ENCODE measurements around the gene PDIA5. TPM values are rescaled to one million over a fixed set of nuclear protein-coding genes. Genes with fewer than 3 reads are reported as not detected.

The PDIA5 gene
- total and polyA plus RNA-seq, 4 donors = 15.5 to 38.6 (median 30.7) TPM

- Histone ChIP-seq H3K27me3 (ENCODE audit: control insufficient read depth in 3 of 3, insufficient read depth in 3 of 3, low read length in 2 of 3) (no peaks in the 10 kb centered on the region), H3K9me3 (ENCODE audit: control insufficient read depth in 4 of 4, insufficient read depth in 3 of 4, low read length in 3 of 4) (no peaks in the 10 kb centered on the region), H3K4me1 (ENCODE audit: control insufficient read depth in 5 of 5, insufficient read depth in 5 of 5, low read length in 5 of 5) (peaks cover 0 to 4% (median 0%) of the 10 kb centered on the region in 5 donors), H3K4me3 (no peak overlapping the region), H3K9ac (ENCODE audit: insufficient read depth in 1 of 2, low read length in 2 of 2) (no peak overlapping the region), H3K27ac (ENCODE audit: low read depth in 1 of 2, low read length in 1 of 2) (no peak overlapping the region), H3K36me3 (ENCODE audit: control insufficient read depth in 4 of 4, insufficient read depth in 4 of 4, low read length in 4 of 4) (peaks cover 0 to 4% (median 3%) of the 10 kb centered on the region in 4 donors)
- WGBS, 2 donors = 75 to 87% methylated on average over 5 of the region's 5 CpGs
- no peak for ATAC-seq (ENCODE audit: insufficient read depth, low FRiP score)
- peak in 2 of 3 donors; percentile 30 to 35 for DNase-seq
- TF ChIP-seq CTCF (IDR thresholded peaks at IDR 0.05; ENCODE audit: control extremely low read depth, extremely low read depth) = no peak
Measured at GRCh38 chr3:123169492-123169929, 102.7 kb downstream of the PDIA5 start.

- no peak overlapping the region for H3K27ac ChIP-seq (ENCODE audit: low read depth in 1 of 2, low read length in 1 of 2)
- no peaks in the 10 kb centered on the region for H3K27me3 ChIP-seq (ENCODE audit: control insufficient read depth in 3 of 3, insufficient read depth in 3 of 3, low read length in 2 of 3)
- peaks cover 0 to 4% (median 0%) of the 10 kb centered on the region in 5 donors for H3K4me1 ChIP-seq (ENCODE audit: control insufficient read depth in 5 of 5, insufficient read depth in 5 of 5, low read length in 5 of 5)
- 45 to 73% methylated on average over 2 of the region's 2 CpGs for WGBS, 2 donors
- no peaks in the 10 kb centered on the region for H3K9me3 ChIP-seq (ENCODE audit: control insufficient read depth in 4 of 4, insufficient read depth in 3 of 4, low read length in 3 of 4)
- ATAC-seq (ENCODE audit: insufficient read depth, low FRiP score) (no peak), DNase-seq (no peak)
- TF ChIP-seq CTCF (IDR thresholded peaks at IDR 0.05; ENCODE audit: control extremely low read depth, extremely low read depth) = no peak
- no peak overlapping the region for H3K9ac ChIP-seq (ENCODE audit: insufficient read depth in 1 of 2, low read length in 2 of 2)
- H3K4me3 ChIP-seq = no peak overlapping the region
- H3K36me3 ChIP-seq (ENCODE audit: control insufficient read depth in 4 of 4, insufficient read depth in 4 of 4, low read length in 4 of 4) = peaks cover 0 to 4% (median under 1%) of the 10 kb centered on the region in 4 donors
Measured at GRCh38 chr3:123169930-123170329, 103.1 kb downstream of the PDIA5 start.

GRCh38 chr3:123180791-123181190 lies 114.0 kb downstream of the PDIA5 start:
- ATAC-seq (ENCODE audit: insufficient read depth, low FRiP score) (no peak), DNase-seq (no peak)
- 94 to 95% methylated on average over 5 of the region's 5 CpGs for WGBS, 2 donors
- Histone ChIP-seq H3K4me3 (no peak overlapping the region), H3K9me3 (ENCODE audit: control insufficient read depth in 4 of 4, insufficient read depth in 3 of 4, low read length in 3 of 4) (no peaks in the 10 kb centered on the region), H3K4me1 (ENCODE audit: control insufficient read depth in 5 of 5, insufficient read depth in 5 of 5, low read length in 5 of 5) (no peaks in the 10 kb centered on the region), H3K27me3 (ENCODE audit: control insufficient read depth in 3 of 3, insufficient read depth in 3 of 3, low read length in 2 of 3) (no peaks in the 10 kb centered on the region), H3K27ac (ENCODE audit: low read depth in 1 of 2, low read length in 1 of 2) (no peak overlapping the region), H3K36me3 (ENCODE audit: control insufficient read depth in 4 of 4, insufficient read depth in 4 of 4, low read length in 4 of 4) (peaks cover 0 to 1% (median 0%) of the 10 kb centered on the region in 4 donors), H3K9ac (ENCODE audit: insufficient read depth in 1 of 2, low read length in 2 of 2) (no peak overlapping the region)
- no peak for TF ChIP-seq CTCF (IDR thresholded peaks at IDR 0.05; ENCODE audit: control extremely low read depth, extremely low read depth)

- TF ChIP-seq CTCF (IDR thresholded peaks at IDR 0.05; ENCODE audit: control extremely low read depth, extremely low read depth) = no peak
- H3K27me3 ChIP-seq (ENCODE audit: control insufficient read depth in 3 of 3, insufficient read depth in 3 of 3, low read length in 2 of 3) = no peaks in the 10 kb centered on the region
- no peak overlapping the region for H3K4me3 ChIP-seq
- no peak for DNase-seq
- no peaks in the 10 kb centered on the region for H3K4me1 ChIP-seq (ENCODE audit: control insufficient read depth in 5 of 5, insufficient read depth in 5 of 5, low read length in 5 of 5)
- 70 to 84% methylated on average over 2 of the region's 2 CpGs for WGBS, 2 donors
- H3K9ac ChIP-seq (ENCODE audit: insufficient read depth in 1 of 2, low read length in 2 of 2) = no peak overlapping the region
- H3K9me3 ChIP-seq (ENCODE audit: control insufficient read depth in 4 of 4, insufficient read depth in 3 of 4, low read length in 3 of 4) = no peaks in the 10 kb centered on the region
- ATAC-seq (ENCODE audit: insufficient read depth, low FRiP score) = no peak
- H3K36me3 ChIP-seq (ENCODE audit: control insufficient read depth in 4 of 4, insufficient read depth in 4 of 4, low read length in 4 of 4) = no peaks in the 10 kb centered on the region
- no peak overlapping the region for H3K27ac ChIP-seq (ENCODE audit: low read depth in 1 of 2, low read length in 1 of 2)
Measured at GRCh38 chr3:123186695-123187094, 119.9 kb downstream of the PDIA5 start.

Data from lung (tissue), 12 donors.